ENCODE results near the gene HSPA1B. TPM values are rescaled to one million over a fixed set of nuclear protein-coding genes. Genes with fewer than 3 reads are reported as not detected.
"Not testable (repeated sequence)": the region's sequence is repeated elsewhere in the genome, so short reads cannot be mapped to it uniquely, and the experiment has no call there.

HSPA1B gene
- total and polyA plus RNA-seq, 2 of the 4 experiments (the other 2 are of a cell fraction) = 61.1 to 93.6 TPM

GRCh38 chr6:31808599-31808998 is 18.9 kb upstream of the HSPA1B start:
- H3K14ac ChIP-seq (replicated peaks; ENCODE audit: low read depth, low read length); CTCF ChIA-PET: not testable (repeated sequence)

More at GRCh38 chr6:31808599-31808998, 18.9 kb upstream of the HSPA1B start:
- H3K56ac ChIP-seq (ENCODE audit: extremely low read depth, insufficient read depth, low read length); intact Hi-C loops (cut with micrococcal nuclease); H3K9me1 ChIP-seq (ENCODE audit: insufficient read depth, low read length); H4K91ac ChIP-seq (ENCODE audit: insufficient read depth, low read depth, low read length); H3K4ac ChIP-seq (ENCODE audit: low read depth, low read length); H3K9me3 ChIP-seq (ENCODE audit: control insufficient read depth, insufficient read depth, low read length); H3K4me1 ChIP-seq (ENCODE audit: control insufficient read depth, insufficient read depth, low read length); H3K9ac ChIP-seq (ENCODE audit: low read depth, low read length); H2BK120ac ChIP-seq (ENCODE audit: low read depth, low read length); H2AK5ac ChIP-seq (ENCODE audit: low read depth, low read length); POLR2A ChIA-PET (ENCODE audit: unreplicated experiment); H2AFZ ChIP-seq (replicated peaks; ENCODE audit: low read length, poor library complexity); H3K36me3 ChIP-seq (ENCODE audit: control insufficient read depth, insufficient read depth, low read length); H2BK15ac ChIP-seq (ENCODE audit: low read depth, low read length); dilution Hi-C loops (cut with HindIII; ENCODE audit: low sequenced_read_pairs, unreplicated experiment); H4K8ac ChIP-seq (ENCODE audit: low read depth in 2 of 2, low read length in 2 of 2); H3K18ac ChIP-seq (ENCODE audit: low read depth, low read length); H2BK20ac ChIP-seq (ENCODE audit: low read depth, low read length); BruUV-seq (replicated peaks); ATAC-seq (ENCODE audit: low read depth); H3K4me3 ChIP-seq (ENCODE audit: insufficient read depth, low read depth, low read length); H4K20me1 ChIP-seq (ENCODE audit: insufficient read depth, low read length); H3K23ac ChIP-seq (ENCODE audit: low read depth, low read length); in situ Hi-C loops (cut with MboI; ENCODE audit: low sequenced_read_pairs); H2BK5ac ChIP-seq (ENCODE audit: low read depth, low read length, poor library complexity, severe bottlenecking); DNase-seq; H2AK9ac ChIP-seq (replicated peaks; ENCODE audit: low read depth, low read length, poor library complexity); H3K27ac ChIP-seq (ENCODE audit: insufficient read depth, low read length); H3K27me3 ChIP-seq (ENCODE audit: control insufficient read depth, insufficient read depth, low read length); H3K4me2 ChIP-seq (ENCODE audit: low read depth, low read length); H4K5ac ChIP-seq (ENCODE audit: low read depth, low read length): not testable (repeated sequence)
- 100% methylated on average over 3 of the region's 10 CpGs; no CpG with 5 or more reads in 1 of the 2 experiments for WGBS, 2 experiments (ENCODE audit: extremely low coverage in 2 of 2, insufficient read length in 1 of 2)
- peaks cover 13 to 24% of the 10 kb centered on the region in 2 experiments for H3K79me1 ChIP-seq (ENCODE audit: low read depth in 1 of 2, low read length in 2 of 2)

All from IMR-90 (cell line).